Mammary epithelial cell (primary cell): Measurements from ENCODE around the gene TTC1.

Experiments
- CTCF ChIP-seq, 2 donors: IDR thresholded peaks in 1 of 2; conservative IDR thresholded peaks in 1 of 2; 2 replicates each; pipeline ENCODE4 v1.5.1; 2011 to 2012; ENCODE audit warnings: inconsistent platforms in 2 of 2, low read length in 2 of 2, mild to moderate bottlenecking in 2 of 2, control low read depth in 1 of 2, low read depth in 1 of 2; ENCODE audit not compliant: insufficient read depth in 1 of 2; ENCODE audit errors: extremely low read depth in 1 of 2
- EZH2 ChIP-seq: IDR thresholded peaks from 2 replicates; pipeline ENCODE4 v1.6.1; 2012; ENCODE audit warnings: low read length, inconsistent platforms, borderline replicate concordance

DNA sequence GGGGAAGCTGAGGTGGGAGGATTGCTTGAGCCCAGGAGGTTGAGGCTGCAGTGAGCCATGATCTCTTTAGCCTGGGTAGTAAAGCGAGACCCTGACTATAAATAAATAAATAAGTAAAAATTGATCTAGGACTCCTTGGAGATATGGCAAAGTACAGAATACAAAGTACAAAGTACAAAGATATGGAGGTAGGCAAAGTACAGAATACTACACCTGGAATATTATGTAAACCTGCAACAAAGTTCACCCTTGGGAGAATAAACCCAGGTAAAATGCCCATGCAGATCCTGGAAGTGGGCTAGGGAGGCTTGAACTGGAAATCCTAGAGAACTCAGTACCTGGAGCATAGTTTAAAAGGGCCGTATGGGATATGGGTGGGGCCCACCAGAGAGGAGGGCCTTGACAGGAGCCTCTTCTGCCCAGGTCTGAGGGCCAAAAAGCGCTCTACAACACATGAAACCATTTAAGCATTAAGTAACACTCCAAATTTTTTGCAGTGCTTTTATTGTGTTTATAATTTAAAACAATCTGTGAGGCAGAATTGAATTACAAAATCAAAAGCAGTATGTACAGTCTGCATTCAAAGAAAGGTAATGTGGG, 20.7 kb downstream of the TTC1 start:
- TF ChIP-seq CTCF (conservative IDR thresholded peaks at IDR 0.05 in 1 of 2, IDR thresholded peaks at IDR 0.05 in 1 of 2; ENCODE audit: extremely low read depth in 1 of 2, insufficient read depth in 1 of 2, low read depth in 1 of 2, low read length in 2 of 2) (no peak), EZH2 (no peak)
